NCI-H187 (cell line): ENCODE measurements around the gene ITIH2.
"Not testable (repeated sequence)": the region's sequence is repeated elsewhere in the genome, so short reads cannot be mapped to it uniquely, and the experiment has no call there.

ENCODE experiments used
- DNase-seq, 2 experiments: peaks; one replicate each; lab custom pipeline; 2025; lab: John Stamatoyannopoulos, UW

Gene ITIH2

GRCh38 chr10:7703140-7703539 lies at the start of gene ITIH2:
ITIH2 (plus strand) TSS chr10:7703316; CDS start chr10:7703435, 119 bp downstream.
- DNase-seq, result no peak

DNA sequence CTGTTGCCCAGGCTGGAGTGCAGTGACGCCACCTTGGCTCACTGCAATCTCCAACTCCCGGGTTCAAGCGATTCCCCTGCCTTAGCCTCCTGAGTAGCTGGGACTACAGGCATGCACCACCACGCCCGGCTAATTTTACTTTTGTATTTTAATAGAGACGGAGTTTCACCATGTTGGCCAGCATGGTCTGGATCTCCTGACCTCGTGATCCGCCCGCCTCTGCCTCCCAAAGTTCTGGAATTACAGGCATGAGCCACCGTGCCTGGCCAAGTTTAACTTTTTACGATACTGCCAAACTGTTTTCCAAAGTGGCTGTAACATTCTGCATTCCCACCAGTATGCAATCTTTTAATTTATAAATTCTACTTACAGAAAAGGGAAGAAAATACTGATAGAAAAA lies 46.0 kb upstream of the ITIH2 start:
- DNase-seq, result not testable (repeated sequence)

GRCh38 chr10:7657552-7657951 lies 45.6 kb upstream of the ITIH2 start:
- DNase-seq, result no peak

GRCh38 chr10:7659560-7659959 lies 43.6 kb upstream of the ITIH2 start:
- DNase-seq, result no peak

DNA sequence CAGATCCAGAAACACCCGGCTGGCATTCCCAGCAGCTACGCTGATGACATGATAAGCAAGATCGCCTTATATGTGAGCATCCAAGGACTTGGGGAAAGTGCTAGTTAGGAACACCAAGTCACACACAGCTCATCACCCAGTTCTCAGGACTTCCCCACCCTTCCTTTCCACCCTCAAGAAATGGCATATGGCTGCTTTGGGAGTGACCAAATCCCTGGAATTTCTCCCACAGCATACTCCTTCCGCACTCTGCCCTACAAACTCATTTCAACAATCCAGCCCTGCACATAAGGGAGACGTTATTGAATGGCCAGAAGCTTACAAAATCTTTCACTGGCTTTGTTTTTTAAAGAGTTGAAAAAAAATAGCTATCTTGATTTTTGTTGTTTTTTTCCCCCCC lies 40.6 kb upstream of the ITIH2 start:
- DNase-seq, result no peak

DNA sequence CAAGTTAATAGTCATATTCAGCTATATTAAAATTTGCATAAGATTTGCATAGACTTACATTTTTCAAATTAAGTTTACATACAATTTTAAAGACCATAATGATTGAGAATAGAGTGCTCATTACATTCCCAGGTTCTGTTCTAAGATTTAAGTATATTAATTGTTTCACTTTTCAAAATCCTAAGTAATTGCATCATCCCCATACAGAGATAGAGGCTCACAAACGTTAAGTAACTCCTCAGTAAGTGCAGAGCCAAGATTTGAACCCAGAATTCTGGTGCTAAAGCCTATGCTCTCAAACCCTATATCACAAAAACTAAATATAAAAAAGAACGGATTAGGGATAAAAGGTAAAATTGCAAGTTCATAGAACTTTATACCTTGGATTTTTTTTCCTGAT lies 38.4 kb upstream of the ITIH2 start:
- DNase-seq, result no peak

DNA sequence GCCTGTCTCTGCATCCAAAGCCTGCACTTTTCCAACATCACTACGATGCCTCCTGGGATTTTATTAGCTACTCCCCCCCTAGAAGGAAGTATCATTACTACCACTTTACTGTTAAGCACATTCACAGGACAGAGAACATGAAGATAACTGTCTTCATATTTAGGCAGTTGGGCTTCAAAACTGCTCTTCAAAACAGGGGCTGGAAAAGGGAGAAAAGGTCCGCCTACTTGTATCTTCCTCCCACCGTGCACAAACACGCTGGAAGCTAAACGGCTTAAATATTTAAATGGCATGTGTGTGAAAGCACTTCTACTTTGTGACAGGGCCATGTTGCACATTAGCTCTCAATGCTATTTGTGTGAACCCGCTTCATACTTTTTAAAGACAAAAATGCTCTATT lies 37.3 kb upstream of the ITIH2 start:
- no peak for DNase-seq

DNA sequence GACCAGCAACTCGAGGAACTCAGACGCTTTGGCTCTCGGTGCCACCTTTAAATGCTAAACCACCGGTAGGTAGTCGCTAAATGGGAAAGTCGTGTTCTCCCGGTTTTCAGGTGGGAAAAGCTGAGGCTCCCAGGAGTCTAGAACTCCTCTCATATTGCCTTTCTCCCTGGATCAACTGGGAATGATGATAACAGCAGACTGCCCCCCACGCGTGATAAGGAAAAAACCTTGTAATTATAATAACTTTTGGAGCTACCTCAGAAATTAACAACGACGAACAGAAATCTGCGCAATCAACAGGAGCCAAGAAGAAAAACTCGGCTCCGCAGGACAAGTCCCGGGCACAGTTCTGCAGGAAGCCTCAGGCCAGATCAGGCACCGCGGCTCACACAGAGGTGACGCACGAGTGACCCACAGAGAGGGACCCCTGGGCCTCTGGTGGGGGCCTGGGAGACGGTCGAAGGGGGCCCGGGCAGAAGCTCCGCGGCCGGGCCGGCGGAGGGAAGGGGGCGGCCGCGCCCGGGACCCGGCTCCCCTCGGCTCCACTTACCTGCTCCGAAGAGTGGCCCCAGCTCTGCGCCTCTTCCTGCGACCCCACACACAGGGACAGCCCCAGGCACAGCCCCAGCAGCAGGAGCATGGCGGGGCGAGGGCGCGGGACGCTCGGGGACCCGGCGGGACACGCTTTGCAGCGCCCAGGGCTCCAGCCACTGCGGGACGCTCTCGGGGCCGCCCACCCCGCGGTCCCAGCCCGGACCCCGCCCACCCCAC lies 36.7 kb upstream of the ITIH2 start, which contains the start of gene ITIH5:
ITIH5 (minus strand) TSS at position 714 of the 771 bp plus-strand sequence; CDS start at position 640, 74 bp downstream.
- DNase-seq, result no peak

GRCh38 chr10:7667262-7668141 lies 35.6 kb upstream of the ITIH2 start:
- no peak for DNase-seq

- DNase-seq, result no peak
These were observed 33.0 kb upstream of the ITIH2 start for GRCh38 chr10:7670157-7670556.

- no peak for DNase-seq
These were observed 30.6 kb upstream of the ITIH2 start for GRCh38 chr10:7672341-7673134.

DNA sequence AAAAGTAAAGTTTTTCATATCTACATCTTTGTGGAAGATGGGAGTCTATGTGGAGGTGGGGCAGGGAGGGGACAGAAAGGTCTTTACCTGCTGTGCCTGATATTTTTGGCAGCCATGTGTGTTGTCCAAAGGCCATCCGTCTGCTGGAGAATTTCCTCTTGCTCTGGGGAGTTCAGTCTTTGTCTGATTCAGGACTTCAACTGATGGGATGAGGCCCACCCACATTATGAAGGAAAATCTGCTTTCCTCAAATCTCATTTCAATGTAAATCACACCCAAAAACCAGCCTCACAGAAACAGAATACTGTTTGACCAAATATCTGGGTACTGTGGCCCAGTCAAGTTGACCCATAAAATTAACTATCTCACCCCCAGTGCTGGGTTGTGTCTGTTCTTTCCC lies 23.9 kb upstream of the ITIH2 start:
- DNase-seq, result no peak

DNA sequence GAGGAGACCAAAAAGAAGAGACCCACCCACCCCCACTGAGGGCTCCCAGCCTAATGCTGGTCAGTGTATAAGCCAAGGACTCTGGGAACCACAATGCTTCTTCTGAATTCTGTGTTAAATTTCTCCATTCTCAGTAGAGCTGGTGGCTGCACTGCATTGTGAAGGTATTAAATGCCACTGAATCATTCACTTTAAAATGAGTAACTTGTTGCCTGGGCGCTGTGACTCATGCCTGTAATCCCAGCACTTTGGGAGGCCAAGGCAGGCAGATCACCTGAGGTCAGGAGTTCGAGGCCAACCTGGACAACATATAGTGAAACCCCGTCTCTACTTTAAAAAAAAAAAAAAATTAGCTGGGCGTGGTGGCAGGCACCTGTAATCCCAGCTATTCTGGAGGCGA lies 23.0 kb upstream of the ITIH2 start:
- DNase-seq, result not testable (repeated sequence)

DNA sequence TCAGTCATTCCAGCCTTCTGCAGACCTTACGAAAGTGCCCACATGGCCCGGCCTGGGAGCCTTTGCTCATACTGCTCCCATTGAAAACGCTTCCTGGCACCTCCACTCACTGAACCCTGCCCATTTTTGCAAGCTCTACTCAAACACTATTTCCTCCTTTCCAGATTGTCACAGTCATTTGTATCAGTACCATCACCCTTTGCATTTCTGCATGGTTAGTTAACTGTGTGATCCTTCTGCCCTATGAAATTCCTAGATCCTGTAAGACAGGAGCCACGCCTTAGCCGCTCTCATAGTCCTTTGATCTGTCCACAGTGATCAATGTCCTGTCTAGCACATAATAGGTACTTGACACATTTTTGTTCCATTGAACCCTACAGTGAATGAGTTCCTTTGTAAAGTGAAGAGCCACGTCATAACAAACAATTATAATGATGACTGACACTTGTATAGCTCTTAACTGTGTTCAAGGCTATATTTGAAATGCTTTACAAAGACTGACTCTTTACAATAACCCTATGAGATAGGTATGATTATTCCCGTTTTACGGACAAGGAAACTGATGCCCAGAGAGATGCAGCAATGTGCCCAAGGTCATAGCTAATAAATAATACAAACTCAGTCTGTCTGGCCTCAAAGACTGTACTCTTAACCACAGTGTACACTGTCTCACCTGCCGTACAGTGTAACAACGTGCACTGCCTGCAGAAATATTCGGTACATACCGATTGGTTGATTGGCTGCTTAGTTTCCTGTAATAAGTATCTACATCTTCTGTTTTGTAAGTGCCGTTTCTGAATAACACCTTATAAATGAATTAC lies 16.6 kb upstream of the ITIH2 start:
- peak in 1 of 2 experiments; percentile 3 for DNase-seq

GRCh38 chr10:7687228-7687907 lies 15.7 kb upstream of the ITIH2 start:
- DNase-seq, result no peak

GRCh38 chr10:7689591-7689990 lies 13.5 kb upstream of the ITIH2 start:
- no peak for DNase-seq

DNA sequence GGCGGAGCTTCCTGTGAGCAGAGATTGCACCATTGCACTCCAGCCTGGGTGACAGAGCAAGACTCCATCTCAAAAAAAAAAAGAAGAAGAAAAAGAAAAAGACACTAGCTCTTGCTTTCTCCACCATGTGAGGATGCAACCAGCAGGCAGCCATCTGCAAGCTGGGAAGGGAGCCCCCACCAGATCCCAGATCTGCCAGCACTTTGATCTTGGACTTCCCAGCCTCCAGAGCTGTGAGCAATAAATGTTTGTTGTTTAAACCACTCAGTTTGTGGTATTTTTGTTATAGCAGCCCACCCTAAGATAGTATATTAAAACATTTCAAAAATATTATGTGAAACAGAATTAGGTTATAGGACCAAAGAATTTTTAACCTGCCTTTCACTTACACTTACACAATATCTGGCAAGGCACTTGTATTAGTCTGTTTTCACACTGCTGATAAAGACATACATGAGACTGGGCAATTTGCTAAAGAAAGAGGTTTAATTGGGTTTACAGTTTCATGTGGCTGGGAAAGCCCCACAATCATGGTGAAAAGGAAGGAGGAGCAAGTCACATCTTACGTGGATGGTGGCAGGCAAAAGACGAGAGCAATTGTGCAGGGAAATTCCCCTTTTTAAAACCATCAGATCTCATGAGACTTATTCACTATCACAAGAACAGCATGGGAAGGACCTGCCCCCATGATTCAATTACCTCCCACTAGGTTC lies 12.1 kb upstream of the ITIH2 start:
- not testable (repeated sequence) for DNase-seq

GRCh38 chr10:7692368-7692767 lies 10.7 kb upstream of the ITIH2 start:
- not testable (repeated sequence) for DNase-seq

GRCh38 chr10:7693194-7693593 lies 9.9 kb upstream of the ITIH2 start:
- not testable (repeated sequence) for DNase-seq

GRCh38 chr10:7696545-7696944 lies 6.6 kb upstream of the ITIH2 start:
- DNase-seq, result no peak
